Measurements from ENCODE around the gene WFDC6.

Gene WFDC6

DNA sequence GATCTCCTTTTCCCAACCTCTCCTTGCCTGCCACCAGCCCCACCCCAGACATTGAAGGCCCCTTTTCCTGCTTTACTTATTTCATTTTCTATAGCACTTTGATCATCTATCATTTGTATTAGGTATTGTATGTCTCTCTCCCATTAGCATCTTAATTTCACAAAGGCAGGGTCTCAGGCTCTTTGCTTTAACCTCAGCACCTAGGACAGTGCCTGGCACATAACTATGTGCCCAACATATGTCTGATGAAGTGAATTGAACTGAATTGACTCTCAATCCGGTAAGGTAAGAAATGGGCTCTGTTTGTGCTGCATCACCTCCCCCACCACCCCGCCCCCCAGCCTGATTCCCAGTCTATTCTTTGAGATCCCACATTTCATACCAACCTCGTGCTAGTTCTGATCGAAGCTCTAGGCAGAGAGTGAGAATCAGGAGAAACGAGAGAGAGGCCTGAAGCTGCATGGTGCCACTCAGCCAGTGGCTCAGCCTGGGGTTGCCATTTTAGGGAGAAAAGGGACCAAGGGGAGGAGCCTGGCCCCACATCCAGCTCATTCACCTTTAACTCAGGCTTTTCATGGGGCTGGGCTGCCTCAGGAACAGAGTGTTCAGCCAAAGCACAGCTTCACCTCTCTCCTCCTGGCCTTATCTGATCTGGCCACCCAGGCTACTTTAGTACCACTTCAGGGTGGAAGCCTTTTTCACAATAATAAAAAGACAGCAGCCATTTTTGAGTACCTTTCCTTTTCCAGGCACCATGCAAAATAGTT lies 24.0 kb downstream of the WFDC6 start, which contains the start of gene SPINT3:
SPINT3 (minus strand) TSS at position 476 of the 767 bp plus-strand sequence; CDS start at position 462, 14 bp downstream.
- DNase-seq = no peak

DNA sequence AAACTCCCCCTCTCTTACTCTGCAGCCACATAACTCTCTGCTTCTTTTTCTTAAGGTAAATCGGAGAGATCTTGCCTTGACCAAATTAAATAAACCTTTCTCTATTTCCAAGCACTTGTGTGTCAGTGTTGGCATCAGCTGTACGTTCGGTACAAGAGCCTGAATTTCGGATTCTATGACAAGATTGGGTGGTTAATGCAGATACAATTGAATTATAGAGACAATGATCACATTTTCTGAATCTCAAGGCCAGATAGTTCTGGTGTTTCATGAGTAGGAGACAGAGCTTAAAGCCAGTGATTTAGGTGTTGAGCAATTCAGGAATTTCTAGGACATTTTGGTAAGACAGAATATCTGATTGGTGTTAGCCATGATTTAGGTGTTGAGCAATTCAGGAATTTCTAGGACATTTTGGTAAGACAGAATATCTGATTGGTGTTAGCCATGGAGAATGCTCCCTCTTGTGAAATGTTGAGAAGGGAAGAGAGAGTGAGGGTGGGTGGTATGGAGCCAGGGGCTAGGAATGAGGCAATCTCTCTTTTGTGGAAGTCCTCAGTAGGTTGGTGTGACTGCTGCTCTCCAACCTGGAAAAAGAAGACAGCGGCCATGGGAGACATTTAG lies 28.9 kb downstream of the WFDC6 start:
- no peak for DNase-seq

DNA sequence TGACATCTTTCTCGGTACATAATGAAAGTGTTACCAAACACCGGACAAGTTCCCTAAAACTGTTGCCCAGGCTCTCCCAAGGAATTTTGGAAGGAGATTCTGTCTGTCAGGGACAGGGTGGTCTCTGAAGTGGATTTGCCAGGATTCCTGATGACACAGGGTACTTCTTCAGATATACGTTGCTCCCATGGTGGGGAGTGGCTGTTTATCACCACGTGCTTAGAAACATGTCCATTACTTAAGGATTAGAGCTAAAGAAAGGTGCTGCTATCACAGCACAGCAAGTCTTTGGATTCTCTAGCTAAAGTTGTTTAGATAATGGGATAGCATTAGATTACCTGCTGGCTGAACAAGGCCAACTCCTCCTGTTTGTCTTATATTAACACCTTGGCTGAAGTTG lies 30.2 kb downstream of the WFDC6 start:
- no peak for DNase-seq

- DNase-seq = no peak
These were observed 31.0 kb downstream of the WFDC6 start for GRCh38 chr20:45508068-45508886.

GRCh38 chr20:45507011-45507820 lies 32.1 kb downstream of the WFDC6 start:
- DNase-seq = no peak

DNA sequence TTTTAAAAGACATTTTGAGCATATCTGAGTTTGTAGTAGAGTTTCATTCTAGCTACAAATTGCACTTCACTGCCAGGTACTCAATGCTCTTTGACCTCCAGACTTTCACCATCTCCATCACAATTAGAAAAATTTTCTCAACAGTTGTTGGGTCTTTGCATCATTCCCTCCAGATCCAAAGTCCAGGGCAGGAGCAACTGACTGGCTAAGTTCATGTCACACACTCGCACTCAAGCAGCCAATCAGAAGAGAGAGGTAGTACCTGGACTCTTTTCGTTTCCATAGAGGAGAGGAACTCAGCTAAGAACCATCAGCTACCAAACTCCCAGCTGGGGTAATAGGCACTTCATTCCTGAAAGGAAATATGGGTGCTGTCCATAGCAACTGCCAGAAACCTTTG lies 32.9 kb downstream of the WFDC6 start:
- DNase-seq = no peak

GRCh38 chr20:45503403-45503802 lies 35.9 kb downstream of the WFDC6 start:
- no peak for DNase-seq

DNA sequence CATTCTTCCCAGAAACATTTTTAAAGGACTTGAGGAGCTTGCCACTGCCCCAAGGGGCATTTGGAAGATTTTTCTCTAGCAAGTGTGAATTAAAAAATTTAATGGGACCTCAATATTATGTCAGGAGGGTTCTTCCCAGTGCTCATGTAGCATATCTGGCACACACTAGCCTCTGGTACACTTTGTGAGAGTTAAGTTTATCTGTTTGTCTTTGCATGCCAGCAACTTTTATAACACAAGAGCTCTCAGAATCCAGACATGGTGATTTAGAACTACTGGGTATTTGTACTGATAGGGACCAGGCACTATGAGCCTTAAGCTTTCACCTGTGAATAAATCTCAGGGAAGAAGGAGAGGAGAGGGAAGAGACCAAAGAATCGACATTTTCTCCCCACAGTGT lies 36.7 kb downstream of the WFDC6 start:
- no peak for DNase-seq

GRCh38 chr20:45501600-45501999 lies 37.7 kb downstream of the WFDC6 start:
- no peak for DNase-seq

- no peak for DNase-seq
These were observed 39.3 kb downstream of the WFDC6 start for GRCh38 chr20:45500022-45500421.

DNA sequence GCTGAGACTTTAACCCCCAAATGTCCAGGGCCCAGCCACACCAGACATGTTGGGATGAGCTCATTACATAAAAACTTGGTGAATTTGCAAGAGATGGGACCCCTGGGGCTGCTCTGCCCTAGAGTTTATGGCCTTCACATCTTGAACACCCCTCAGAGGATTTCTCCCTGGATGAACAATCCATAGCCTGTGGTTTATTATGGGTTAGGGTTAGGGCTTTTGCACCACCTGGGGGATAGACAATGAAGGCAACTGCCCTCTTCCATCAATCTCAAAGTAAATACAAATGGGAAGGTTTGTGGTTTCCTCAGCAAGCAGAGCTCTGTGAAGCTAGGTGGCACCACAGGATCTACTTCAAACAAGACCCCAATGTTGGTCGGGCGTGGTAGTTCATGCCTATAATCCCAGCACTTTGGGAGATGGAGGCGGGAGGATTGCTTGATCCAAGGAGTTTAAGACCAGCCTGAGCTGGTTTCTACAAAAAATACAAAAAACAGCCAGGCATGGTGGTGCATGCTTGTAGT lies 41.2 kb downstream of the WFDC6 start:
- DNase-seq = no peak

- no peak for DNase-seq
These were observed 43.1 kb downstream of the WFDC6 start for GRCh38 chr20:45496166-45496565.

- no peak for DNase-seq
These were observed 43.8 kb downstream of the WFDC6 start for GRCh38 chr20:45495501-45495941.

DNA sequence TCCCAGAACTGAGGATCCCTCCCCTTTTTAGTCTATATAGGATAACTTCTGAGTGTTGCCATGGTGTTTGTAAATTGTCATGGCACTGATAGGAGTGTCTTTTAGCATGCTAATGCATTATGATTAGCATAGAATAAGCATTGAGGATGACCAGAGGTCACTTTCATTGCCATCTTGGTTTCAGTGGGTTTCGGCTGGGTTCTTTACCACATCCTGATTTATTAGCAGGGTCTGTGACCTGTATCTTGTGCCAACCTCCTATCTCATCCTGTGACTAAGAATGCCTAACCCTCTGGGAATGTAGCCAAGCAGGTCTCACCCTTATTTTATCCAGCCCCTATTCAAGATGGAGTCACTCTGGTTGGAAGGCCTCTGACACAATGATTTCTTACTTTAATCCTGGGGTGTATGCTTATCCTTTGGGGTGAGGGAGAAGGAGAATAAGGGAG lies 50.2 kb downstream of the WFDC6 start:
- DNase-seq = no peak

- DNase-seq = no peak
These were observed 52.0 kb downstream of the WFDC6 start for GRCh38 chr20:45487231-45487635.

- DNase-seq = no peak
These were observed 53.9 kb downstream of the WFDC6 start for GRCh38 chr20:45485388-45485787.

DNA sequence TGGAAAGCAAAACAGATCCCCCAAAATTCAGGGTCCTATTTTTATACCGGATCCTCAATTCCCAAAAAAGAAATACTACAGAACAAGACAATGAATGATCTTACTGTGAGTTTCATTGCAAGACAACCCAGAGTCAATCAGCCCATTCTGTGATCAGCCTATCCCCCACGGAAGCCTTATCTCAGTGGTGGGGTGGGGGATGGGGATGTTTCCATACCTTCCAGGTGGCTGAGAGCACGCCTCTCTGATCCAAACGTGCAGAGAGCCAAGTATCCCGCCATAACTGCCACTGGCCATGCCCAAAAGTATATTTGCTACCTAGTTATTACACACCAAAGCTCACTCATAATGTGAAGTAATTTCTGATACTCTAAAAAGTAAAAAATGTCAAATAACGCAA lies 54.6 kb downstream of the WFDC6 start:
- no peak for DNase-seq
